Astrocyte (in vitro differentiated cells and primary cell): ENCODE measurements around the gene SPRED3. TPM values are rescaled to one million over a fixed set of nuclear protein-coding genes. Genes with fewer than 3 reads are reported as not detected.

Experiments used
- DNase-seq: peaks from one replicate; pipeline ENCODE4 v3.0.0-alpha.2; 2010; ENCODE audit warnings: low read depth
- FAIRE-seq: peaks from 2 replicates; lab custom pipeline; 2011; peaks lifted over from hg19 to GRCh38; lab: Jason Lieb, UNC
- H2AFZ ChIP-seq: 2 replicates; pipeline ENCODE4 v1.6.0; 2012; ENCODE audit warnings: low read depth, low read length, inconsistent platforms
- H3K27ac ChIP-seq: 2 replicates; pipeline ENCODE4 v1.5.1; 2011; ENCODE audit warnings: low read depth, low read length, inconsistent platforms
- H3K27me3 ChIP-seq: 2 replicates; pipeline ENCODE4 v1.6.0; 2011; ENCODE audit warnings: low read length, inconsistent platforms; ENCODE audit not compliant: insufficient read depth
- H3K36me3 ChIP-seq: 2 replicates; pipeline ENCODE4 v1.5.1; 2011; ENCODE audit warnings: low read length, inconsistent platforms; ENCODE audit not compliant: insufficient read depth
- H3K4me1 ChIP-seq: 2 replicates; pipeline ENCODE4 v1.5.1; 2011; ENCODE audit warnings: low read length, inconsistent platforms; ENCODE audit not compliant: insufficient read depth
- H3K4me2 ChIP-seq: 2 replicates; pipeline ENCODE4 v1.6.0; 2012; ENCODE audit warnings: low read length, inconsistent platforms
- H3K4me3 ChIP-seq: 2 replicates; pipeline ENCODE4 v1.5.1; 2011; ENCODE audit warnings: low read depth, mild to moderate bottlenecking, low read length, inconsistent platforms; ENCODE audit not compliant: insufficient read depth
- H3K79me2 ChIP-seq: 2 replicates; pipeline ENCODE4 v1.6.0; 2012; ENCODE audit warnings: mild to moderate bottlenecking, low read length, inconsistent platforms; ENCODE audit not compliant: insufficient read depth
- H3K9ac ChIP-seq: 2 replicates; pipeline ENCODE4 v1.6.0; 2012; ENCODE audit warnings: mild to moderate bottlenecking, low read length, inconsistent platforms
- H3K9me3 ChIP-seq: 2 replicates; pipeline ENCODE4 v1.5.1; 2012; ENCODE audit warnings: low read depth, mild to moderate bottlenecking, low read length, inconsistent platforms; ENCODE audit not compliant: insufficient read depth
- H4K20me1 ChIP-seq: 2 replicates; pipeline ENCODE4 v1.6.0; 2012; ENCODE audit warnings: low read length, inconsistent platforms; ENCODE audit not compliant: insufficient read depth
- H3K27ac Mint-ChIP-seq: one replicate; pipeline ENCODE4 v1.8.0; 2021; ENCODE audit warnings: mild to moderate bottlenecking, mixed read lengths; ENCODE audit not compliant: unreplicated experiment
- H3K27me3 Mint-ChIP-seq: one replicate; pipeline ENCODE4 v1.8.0; 2021; ENCODE audit warnings: low read depth, mixed read lengths; ENCODE audit not compliant: unreplicated experiment
- H3K36me3 Mint-ChIP-seq: one replicate; pipeline ENCODE4 v1.8.0; 2021; ENCODE audit warnings: low read depth, mixed read lengths; ENCODE audit not compliant: unreplicated experiment
- H3K4me1 Mint-ChIP-seq: one replicate; pipeline ENCODE4 v1.8.0; 2021; ENCODE audit warnings: low read depth, mixed read lengths; ENCODE audit not compliant: unreplicated experiment
- H3K4me3 Mint-ChIP-seq: one replicate; pipeline ENCODE4 v1.8.0; 2021; ENCODE audit warnings: mild to moderate bottlenecking, moderate library complexity, mixed read lengths; ENCODE audit not compliant: unreplicated experiment
- H3K9me3 Mint-ChIP-seq: one replicate; pipeline ENCODE4 v1.8.0; 2021; ENCODE audit warnings: mild to moderate bottlenecking, mixed read lengths; ENCODE audit not compliant: unreplicated experiment
- total RNA-seq: library from RNA; stranded (reverse); gene quantifications from 2 replicates; pipeline ENCODE4 v1.2.1, GENCODE V29; 2021
- TF ChIP-seq, protein P1 (sequence below): IDR thresholded peaks from 2 replicates; pipeline ENCODE4 v1.5.1; 2011; ENCODE audit warnings: low read depth, mild to moderate bottlenecking, inconsistent platforms, low read length, moderate library complexity; ENCODE audit not compliant: insufficient read depth

The SPRED3 gene
- total RNA-seq, 1 donor from 2014 or later, result 19.0 TPM

DNA sequence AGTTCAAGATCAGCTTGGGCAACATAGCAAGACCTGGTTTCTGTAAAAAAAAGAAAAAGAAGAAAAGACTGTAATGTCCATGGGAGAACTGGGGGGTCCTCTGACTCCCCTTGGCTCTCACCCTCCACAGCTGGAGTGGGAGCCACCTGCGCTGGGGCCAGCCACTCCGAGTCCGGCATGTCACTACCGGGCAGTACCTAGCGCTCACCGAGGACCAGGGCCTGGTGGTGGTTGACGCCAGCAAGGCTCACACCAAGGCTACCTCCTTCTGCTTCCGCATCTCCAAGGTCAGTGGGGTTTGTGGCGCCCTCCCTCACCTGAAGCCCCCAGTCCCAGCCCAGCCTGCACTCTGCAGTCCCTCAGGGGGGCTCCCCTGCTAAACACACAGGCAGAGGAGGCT is 59.7 kb downstream of the SPRED3 start:
- Mint-ChIP-seq H3K9me3 (peaks cover 2% of the 10 kb centered on the region), H3K27me3 (peaks cover 43% of the 10 kb centered on the region), H3K27ac (no peak overlapping the region), H3K36me3 (peaks cover 3% of the 10 kb centered on the region), H3K4me1 (no peaks in the 10 kb centered on the region), H3K4me3 (no peak overlapping the region)
- DNase-seq (no peak), FAIRE-seq (no peak)
- no peaks in the 10 kb centered on the region for H3K36me3 ChIP-seq
- H3K9me3 ChIP-seq, result no peaks in the 10 kb centered on the region
- peaks cover 5% of the 10 kb centered on the region for H3K27me3 ChIP-seq
- H3K9ac ChIP-seq, result no peak overlapping the region
- H3K27ac ChIP-seq, result no peak overlapping the region
- H3K4me2 ChIP-seq, result no peak overlapping the region
- no peaks in the 10 kb centered on the region for H3K4me1 ChIP-seq
- TF ChIP-seq, protein P1, sequence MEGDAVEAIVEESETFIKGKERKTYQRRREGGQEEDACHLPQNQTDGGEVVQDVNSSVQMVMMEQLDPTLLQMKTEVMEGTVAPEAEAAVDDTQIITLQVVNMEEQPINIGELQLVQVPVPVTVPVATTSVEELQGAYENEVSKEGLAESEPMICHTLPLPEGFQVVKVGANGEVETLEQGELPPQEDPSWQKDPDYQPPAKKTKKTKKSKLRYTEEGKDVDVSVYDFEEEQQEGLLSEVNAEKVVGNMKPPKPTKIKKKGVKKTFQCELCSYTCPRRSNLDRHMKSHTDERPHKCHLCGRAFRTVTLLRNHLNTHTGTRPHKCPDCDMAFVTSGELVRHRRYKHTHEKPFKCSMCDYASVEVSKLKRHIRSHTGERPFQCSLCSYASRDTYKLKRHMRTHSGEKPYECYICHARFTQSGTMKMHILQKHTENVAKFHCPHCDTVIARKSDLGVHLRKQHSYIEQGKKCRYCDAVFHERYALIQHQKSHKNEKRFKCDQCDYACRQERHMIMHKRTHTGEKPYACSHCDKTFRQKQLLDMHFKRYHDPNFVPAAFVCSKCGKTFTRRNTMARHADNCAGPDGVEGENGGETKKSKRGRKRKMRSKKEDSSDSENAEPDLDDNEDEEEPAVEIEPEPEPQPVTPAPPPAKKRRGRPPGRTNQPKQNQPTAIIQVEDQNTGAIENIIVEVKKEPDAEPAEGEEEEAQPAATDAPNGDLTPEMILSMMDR, result no peak
- no peak overlapping the region for H3K4me3 ChIP-seq
- H3K79me2 ChIP-seq, result no peaks in the 10 kb centered on the region
- no peaks in the 10 kb centered on the region for H4K20me1 ChIP-seq
- no peak overlapping the region for H2AFZ ChIP-seq

Other genes with a start within 250 kb of the SPRED3 start
- 4.0 and 4.5 TPM in 2 replicates for gene DPF1, start 164.5 kb upstream of the SPRED3 start, total RNA-seq
- 13.4 and 18.0 TPM in 2 replicates for gene PPP1R14A, start 132.3 kb upstream of the SPRED3 start, total RNA-seq
- gene SPINT2, start 124.1 kb upstream of the SPRED3 start, total RNA-seq, result 119 and 171 TPM in 2 replicates
- gene C19orf33, start 84.4 kb upstream of the SPRED3 start, total RNA-seq, result 4.9 and 5.8 TPM in 2 replicates
- 81.3 and 85.7 TPM in 2 replicates for gene YIF1B, start 72.8 kb upstream of the SPRED3 start, total RNA-seq
- 8.6 and 10.8 TPM in 2 replicates for gene KCNK6, start 68.9 kb upstream of the SPRED3 start, total RNA-seq
- gene CATSPERG, start 52.9 kb upstream of the SPRED3 start, total RNA-seq, result 2.2 and 6.4 TPM in 2 replicates
- gene PSMD8, start 14.1 kb upstream of the SPRED3 start, total RNA-seq, result 215 and 218 TPM in 2 replicates
- gene GGN, start 663 bp upstream of the SPRED3 start, total RNA-seq, result 2.1 and 2.8 TPM in 2 replicates
- gene FAM98C, start 14.4 kb downstream of the SPRED3 start, total RNA-seq, result 11.9 and 15.0 TPM in 2 replicates
- gene RASGRP4, start 37.5 kb downstream of the SPRED3 start, total RNA-seq, result not detected in 2 replicates
- 0.05 and 0.32 TPM in 2 replicates for gene RYR1, start 45.0 kb downstream of the SPRED3 start, total RNA-seq
- 0.87 and 1.7 TPM in 2 replicates for gene MAP4K1, start 229.3 kb downstream of the SPRED3 start, total RNA-seq
- gene EIF3K, start 230.5 kb downstream of the SPRED3 start, total RNA-seq, result 222 and 229 TPM in 2 replicates